ENCODE measurements around the gene MDC1.

DNA sequence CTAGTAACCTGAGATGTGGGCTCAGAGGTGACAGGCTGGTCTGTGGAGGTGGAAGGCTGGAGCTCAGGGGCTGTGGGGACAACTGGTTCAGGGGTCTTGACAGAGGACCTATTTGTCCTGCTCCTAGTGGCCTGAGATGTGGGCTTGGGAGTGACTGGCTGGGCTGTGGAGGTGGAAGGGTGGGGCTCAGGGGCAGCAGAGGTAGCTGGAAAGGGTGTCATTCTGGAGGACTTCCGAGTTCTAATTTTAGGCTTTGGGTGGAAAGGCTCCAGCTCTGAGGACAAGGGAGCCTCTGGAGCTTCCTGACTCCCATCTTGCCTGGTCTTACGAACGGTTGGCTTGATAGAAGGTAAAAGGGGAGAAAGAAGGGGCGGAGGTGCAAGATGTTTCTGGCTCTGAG lies 11.5 kb downstream of the MDC1 start:
- TF ChIP-seq, protein P1, sequence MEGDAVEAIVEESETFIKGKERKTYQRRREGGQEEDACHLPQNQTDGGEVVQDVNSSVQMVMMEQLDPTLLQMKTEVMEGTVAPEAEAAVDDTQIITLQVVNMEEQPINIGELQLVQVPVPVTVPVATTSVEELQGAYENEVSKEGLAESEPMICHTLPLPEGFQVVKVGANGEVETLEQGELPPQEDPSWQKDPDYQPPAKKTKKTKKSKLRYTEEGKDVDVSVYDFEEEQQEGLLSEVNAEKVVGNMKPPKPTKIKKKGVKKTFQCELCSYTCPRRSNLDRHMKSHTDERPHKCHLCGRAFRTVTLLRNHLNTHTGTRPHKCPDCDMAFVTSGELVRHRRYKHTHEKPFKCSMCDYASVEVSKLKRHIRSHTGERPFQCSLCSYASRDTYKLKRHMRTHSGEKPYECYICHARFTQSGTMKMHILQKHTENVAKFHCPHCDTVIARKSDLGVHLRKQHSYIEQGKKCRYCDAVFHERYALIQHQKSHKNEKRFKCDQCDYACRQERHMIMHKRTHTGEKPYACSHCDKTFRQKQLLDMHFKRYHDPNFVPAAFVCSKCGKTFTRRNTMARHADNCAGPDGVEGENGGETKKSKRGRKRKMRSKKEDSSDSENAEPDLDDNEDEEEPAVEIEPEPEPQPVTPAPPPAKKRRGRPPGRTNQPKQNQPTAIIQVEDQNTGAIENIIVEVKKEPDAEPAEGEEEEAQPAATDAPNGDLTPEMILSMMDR (conservative IDR thresholded peaks at IDR 0.05; ENCODE audit: low read depth, low read length): no peak
- TF ChIP-seq EZH2 (IDR thresholded peaks at IDR 0.05; ENCODE audit: borderline replicate concordance, low read depth, low read length, poor library complexity, severe bottlenecking): no peak

All from A673 (cell line).